Loucy (cell line): ENCODE data around the gene ADCY7.

ENCODE experiments used
- CTCF ChIP-seq: fragments of 200-600 bp; sonication (generic); conservative IDR thresholded peaks from 2 replicates; pipeline ENCODE4 v1.5.1; 2014; ENCODE audit warnings: mild to moderate bottlenecking, antibody characterized with exemption, low read length
- EZH2phosphoT487 ChIP-seq: fragments of 200-600 bp; IDR thresholded peaks from 2 replicates; pipeline ENCODE4 v1.6.1; 2018; ENCODE audit warnings: antibody characterized with exemption, mild to moderate bottlenecking, moderate library complexity, borderline replicate concordance

GRCh38 chr16:50245417-50246298 is 20.7 kb upstream of the ADCY7 start:
- TF ChIP-seq CTCF (no peak), EZH2phosphoT487 (no peak)
